Tibial nerve (tissue), 4 donors: ENCODE results near the gene NOLC1. TPM values are rescaled to one million over a fixed set of nuclear protein-coding genes. Genes with fewer than 3 reads are reported as not detected.
A peak's percentile ranks its signal among the peaks of the same experiment; 100 is the strongest.

ENCODE experiments used
- DNase-seq, 2 donors: peaks; one replicate each; pipeline ENCODE4 v3.0.0-alpha.2; 2019; ENCODE audit warnings: low spot score in 2 of 2
- H3K27ac ChIP-seq, 4 donors: fragments of 200-600 bp; sonication (generic) in 3 of 4; one replicate each; pipeline ENCODE4 v1.5.1; 2017 to 2019; ENCODE audit warnings: mild to moderate bottlenecking in 1 of 4
- H3K27me3 ChIP-seq, 2 donors: fragments of 200-600 bp; sonication (generic) in 1 of 2; one replicate each; pipeline versions ENCODE4 v1.5.1 to v1.6.0; 2017 to 2019
- H3K36me3 ChIP-seq, 3 donors: fragments of 200-600 bp; sonication (generic); one replicate each; pipeline ENCODE4 v1.5.1; 2018 to 2019
- H3K4me1 ChIP-seq, 4 donors: fragments of 200-600 bp; sonication (generic) in 3 of 4; one replicate each; pipeline ENCODE4 v1.5.1; 2017 to 2019
- H3K4me3 ChIP-seq, 4 donors: fragments of 200-600 bp; sonication (generic) in 3 of 4; one replicate each; pipeline ENCODE4 v1.5.1; 2017 to 2019; ENCODE audit warnings: mild to moderate bottlenecking in 1 of 4, moderate library complexity in 1 of 4
- H3K9me3 ChIP-seq, 4 donors: fragments of 200-600 bp; sonication (generic) in 3 of 4; one replicate each; pipeline ENCODE4 v1.5.1; 2017 to 2019
- CTCF ChIP-seq, 5 experiments: fragments of 200-600 bp in 3 of 5; fragments of 450-650 bp in 2 of 5; sonication (generic) in 3 of 5; IDR thresholded peaks; one replicate each; pipeline ENCODE4 v1.5.1; 2016 to 2019; ENCODE audit warnings: antibody characterized with exemption in 5 of 5, mild to moderate bottlenecking in 3 of 5, moderate library complexity in 2 of 5
- EP300 ChIP-seq, 2 donors: sonication (generic); formaldehyde crosslinking; IDR thresholded peaks; one replicate each; pipeline ENCODE4 v1.6.1; 2017; ENCODE audit warnings: antibody characterized with exemption in 2 of 2, mild to moderate bottlenecking in 1 of 2
- POLR2A ChIP-seq, 2 donors: fragments of 450-650 bp; IDR thresholded peaks; one replicate each; pipeline ENCODE4 v1.6.1; 2017; ENCODE audit warnings: antibody characterized with exemption in 2 of 2, mild to moderate bottlenecking in 2 of 2, moderate library complexity in 2 of 2
- WGBS, 2 donors: methylation state at CpG; one replicate each; pipeline ENCODE4 v1.1.5; 2018; 5-methylcytosine and 5-hydroxymethylcytosine counted together
- total RNA-seq, 4 donors: library from RNA; depleted of rRNA; stranded (reverse); fragments of >200 nt; gene quantifications; one replicate each; pipeline ENCODE4 v1.1.0, GENCODE V29; 2016

Gene NOLC1
- total RNA-seq, 4 donors from 2014 or later: 31.2 to 58.2 (median 51.4) TPM

- peak; percentile 97 to 98 for DNase-seq
- whole genome bisulfite sequencing, 2 donors: 0% methylated on average over 50 to 64 of the region's 64 CpGs
- Histone ChIP-seq H3K36me3 (peaks cover 0 to 3% (median under 1%) of the 10 kb centered on the region in 3 donors), H3K4me3 (peak within 1 kb of the TSS; percentile 77 to 99 (median 92)), H3K27ac (peak within 1 kb of the TSS; percentile 81 to 96 (median 92)), H3K27me3 (no peaks in the 10 kb centered on the region), H3K4me1 (peaks cover 0 to 42% (median 11%) of the 10 kb centered on the region in 4 donors), H3K9me3 (no peaks in the 10 kb centered on the region)
- peak in 1 of 2 donors; percentile 71 for TF ChIP-seq POLR2A (IDR thresholded peaks at IDR 0.05)
- peak; percentile 89 to 95 (median 90) for TF ChIP-seq CTCF (IDR thresholded peaks at IDR 0.05)
- peak; percentile 59 to 92 for TF ChIP-seq EP300 (IDR thresholded peaks at IDR 0.05)
Observed at GRCh38 chr10:102132563-102133372, 19.4 kb upstream of the NOLC1 start, which contains the start of gene PPRC1. Gene PPRC1 (plus strand): TSS chr10:102133040. CDS start chr10:102133069, 29 bp downstream.

GRCh38 chr10:102133373-102134195 lies 18.6 kb upstream of the NOLC1 start:
- Histone ChIP-seq H3K36me3 (peaks cover 0 to 12% (median 7%) of the 10 kb centered on the region in 3 donors), H3K4me1 (peaks cover 0 to 42% (median 11%) of the 10 kb centered on the region in 4 donors), H3K27ac (peak overlapping the region; percentile 81 to 96 (median 92)), H3K9me3 (no peaks in the 10 kb centered on the region), H3K4me3 (peak overlapping the region; percentile 77 to 99 (median 92)), H3K27me3 (no peaks in the 10 kb centered on the region)
- peak; percentile 45 to 46 for DNase-seq
- TF ChIP-seq CTCF (IDR thresholded peaks at IDR 0.05): no peak
- TF ChIP-seq POLR2A (IDR thresholded peaks at IDR 0.05): no peak
- TF ChIP-seq EP300 (IDR thresholded peaks at IDR 0.05): no peak
- WGBS, 2 donors: 0 to 2% methylated on average over 23 to 43 of the region's 48 CpGs

GRCh38 chr10:102134416-102134815 lies 17.8 kb upstream of the NOLC1 start:
- Histone ChIP-seq H3K9me3 (no peaks in the 10 kb centered on the region), H3K4me3 (peak overlapping the region in 3 of 4 donors; percentile 77 to 95 (median 88)), H3K36me3 (peaks cover 0 to 20% (median 15%) of the 10 kb centered on the region in 3 donors), H3K27me3 (no peaks in the 10 kb centered on the region), H3K27ac (peak overlapping the region in 3 of 4 donors; percentile 90 to 96 (median 93)), H3K4me1 (peaks cover 0 to 42% (median 11%) of the 10 kb centered on the region in 4 donors)
- 29 to 33% methylated on average over 2 of the region's 2 CpGs for WGBS, 2 donors
- TF ChIP-seq CTCF (IDR thresholded peaks at IDR 0.05) (no peak), EP300 (IDR thresholded peaks at IDR 0.05) (no peak), POLR2A (IDR thresholded peaks at IDR 0.05) (no peak)
- DNase-seq: no peak

GRCh38 chr10:102135956-102136526 lies 16.1 kb upstream of the NOLC1 start:
- H3K9me3 ChIP-seq: no peaks in the 10 kb centered on the region
- TF ChIP-seq CTCF (IDR thresholded peaks at IDR 0.05): no peak
- no peak for TF ChIP-seq POLR2A (IDR thresholded peaks at IDR 0.05)
- no peak for TF ChIP-seq EP300 (IDR thresholded peaks at IDR 0.05)
- peaks cover 0 to 36% (median 20%) of the 10 kb centered on the region in 3 donors for H3K36me3 ChIP-seq
- peaks cover 0 to 42% (median 11%) of the 10 kb centered on the region in 4 donors for H3K4me1 ChIP-seq
- no peaks in the 10 kb centered on the region for H3K27me3 ChIP-seq
- no peak overlapping the region for H3K4me3 ChIP-seq
- H3K27ac ChIP-seq: no peak overlapping the region
- DNase-seq: no peak
- 84 to 85% methylated on average over 7 of the region's 7 CpGs for WGBS, 2 donors
